ENCODE measurements around the gene JUND.

JUND gene

DNA sequence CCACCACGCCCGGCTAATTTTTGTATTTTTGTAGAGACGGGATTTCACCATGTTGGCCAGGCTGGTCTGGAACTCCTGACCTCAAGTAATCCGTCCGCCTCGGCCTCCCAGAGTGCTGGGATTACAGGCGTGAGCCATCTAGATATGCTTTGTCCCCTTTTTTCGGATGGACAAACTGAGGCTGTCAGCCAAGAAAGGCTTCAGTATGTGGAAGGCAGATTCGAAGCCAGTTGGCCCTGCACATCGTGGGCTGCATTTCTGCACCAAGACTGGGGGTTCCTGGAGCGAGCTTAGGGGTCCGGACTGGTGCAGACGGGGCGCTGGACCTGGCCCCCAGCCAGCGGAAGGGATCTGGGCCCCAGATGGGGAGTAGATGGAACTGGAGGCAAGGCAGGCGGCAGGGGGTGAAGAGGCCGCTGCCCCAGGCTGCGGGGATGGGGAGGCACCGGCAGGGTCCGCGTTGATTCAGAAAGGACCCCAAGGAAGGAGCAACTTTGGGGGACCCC lies 9.7 kb upstream of the JUND start:
- DNase-seq (ENCODE audit: low read depth in 3 of 3, low spot score in 1 of 3) = no peak

DNA sequence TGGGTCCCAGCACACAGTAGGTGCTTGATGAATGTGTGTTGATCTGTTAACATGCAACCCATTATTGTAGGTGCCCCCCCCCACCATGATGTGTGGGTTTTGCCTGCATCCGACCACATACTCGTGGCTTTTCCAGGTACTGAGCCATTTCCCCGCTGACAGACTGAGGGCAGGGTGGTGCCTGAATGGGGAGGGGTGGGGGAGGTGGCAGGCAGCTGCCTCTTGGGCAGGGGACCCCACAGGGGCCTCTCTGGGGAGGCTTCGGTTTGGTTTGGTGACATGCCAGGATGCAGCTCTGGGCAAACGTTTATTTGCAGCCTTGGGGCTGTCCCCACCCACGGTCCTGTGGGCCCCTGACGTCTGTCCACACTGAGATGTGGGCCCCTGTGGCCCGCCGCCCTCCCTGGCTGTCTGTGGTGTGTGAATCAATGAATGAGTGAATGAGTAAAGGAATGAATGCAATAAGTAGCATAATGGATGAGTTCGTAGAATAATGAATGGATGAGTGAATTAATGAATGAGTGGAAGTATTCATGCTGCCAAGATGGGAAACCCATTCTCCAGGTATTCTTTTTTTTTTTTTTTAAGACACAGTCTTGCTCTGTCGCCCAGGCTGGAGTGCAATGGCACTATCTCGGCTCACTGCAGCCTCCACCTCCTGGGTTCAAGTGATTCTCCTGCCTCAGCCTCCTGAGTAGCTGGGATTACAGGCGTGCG lies 9.0 kb upstream of the JUND start:
- DNase-seq (ENCODE audit: low read depth in 3 of 3, low spot score in 1 of 3) = peak in 2 of 3 donors; percentile 48 to 51

DNA sequence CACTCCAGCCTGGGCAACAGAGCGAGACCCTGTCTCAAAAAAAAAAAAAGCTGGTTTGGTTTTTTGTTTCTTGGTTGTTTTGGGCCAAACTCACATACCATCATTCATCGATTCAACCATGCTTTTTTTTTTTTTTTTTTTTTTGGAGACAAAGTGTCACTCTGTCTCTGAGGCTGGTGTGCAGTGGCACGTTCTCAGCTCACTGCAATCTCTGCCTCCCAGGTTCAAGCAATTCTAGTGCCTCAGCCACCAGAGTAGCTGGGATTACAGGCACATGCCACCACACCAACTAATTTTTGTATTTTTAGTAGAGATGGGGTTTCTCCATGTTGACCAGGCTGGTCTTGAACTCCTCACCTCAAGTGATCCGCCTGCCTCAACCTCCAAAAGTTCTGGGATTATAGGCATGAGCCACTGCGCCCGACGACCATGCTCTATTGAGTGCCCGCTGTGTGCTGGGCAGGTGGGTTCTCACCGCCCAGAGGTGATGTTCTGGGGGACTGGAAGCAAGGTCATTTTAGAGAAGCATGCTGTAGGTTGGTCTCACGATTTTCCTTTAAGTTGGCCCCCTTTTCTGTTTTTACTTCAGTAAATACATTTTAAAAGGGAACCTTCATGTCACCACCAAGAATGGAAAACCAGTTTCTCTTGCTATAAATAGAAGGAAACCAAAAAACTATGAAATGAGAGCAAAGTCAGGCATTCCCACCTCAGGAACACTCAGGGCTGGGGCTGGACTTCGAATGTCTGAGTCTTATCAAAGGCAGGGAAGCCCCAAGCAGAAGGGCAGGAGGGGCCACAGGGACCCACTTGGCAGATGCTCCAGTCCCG lies 8.3 kb upstream of the JUND start:
- no peak for DNase-seq (ENCODE audit: low read depth in 3 of 3, low spot score in 1 of 3)

DNA sequence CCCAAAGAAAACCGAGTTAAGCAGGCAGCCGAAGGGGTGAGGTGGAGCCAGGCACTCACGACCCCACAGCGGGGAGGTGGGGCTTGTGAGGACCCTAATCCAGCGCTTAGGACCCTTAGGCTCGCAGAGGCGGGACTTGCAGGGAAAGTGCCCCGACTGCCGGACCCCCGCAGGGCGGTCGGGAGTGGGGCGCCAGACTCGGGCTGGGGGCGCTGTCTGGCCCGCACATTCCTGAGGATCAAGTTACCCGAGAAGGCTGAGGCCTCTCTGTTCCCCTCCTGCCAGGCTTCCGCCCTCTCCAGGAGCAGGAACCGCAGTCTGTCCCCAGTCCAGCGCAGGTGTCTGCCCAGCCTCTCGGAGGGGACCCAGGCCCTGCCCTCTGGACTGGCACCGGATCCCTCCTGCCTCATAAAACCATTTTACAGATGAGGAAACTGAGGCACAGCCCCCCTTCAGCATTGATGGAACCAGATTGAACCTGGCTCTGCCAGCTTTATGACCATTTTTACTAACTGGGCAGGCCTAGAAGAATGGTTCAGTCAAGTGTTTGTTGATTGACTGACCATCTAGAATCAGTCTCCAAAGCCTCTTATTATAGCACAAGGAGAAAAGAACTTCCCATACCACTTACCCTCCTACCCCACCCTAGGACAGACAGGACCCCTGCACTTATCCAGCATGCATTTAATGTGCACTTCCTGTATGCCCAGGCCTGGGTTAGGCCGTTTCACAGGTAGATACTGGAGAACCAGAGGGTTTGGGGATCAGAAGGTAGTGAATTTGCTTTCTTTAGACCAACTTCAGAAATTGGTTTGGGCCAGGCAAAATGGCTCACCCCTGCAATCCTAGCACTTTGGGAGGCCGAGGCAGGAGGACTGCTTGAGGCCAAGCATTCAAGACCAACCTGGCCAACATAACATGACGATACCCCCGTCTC lies 6.7 kb upstream of the JUND start:
- DNase-seq (ENCODE audit: low read depth in 3 of 3, low spot score in 1 of 3) = no peak

DNA sequence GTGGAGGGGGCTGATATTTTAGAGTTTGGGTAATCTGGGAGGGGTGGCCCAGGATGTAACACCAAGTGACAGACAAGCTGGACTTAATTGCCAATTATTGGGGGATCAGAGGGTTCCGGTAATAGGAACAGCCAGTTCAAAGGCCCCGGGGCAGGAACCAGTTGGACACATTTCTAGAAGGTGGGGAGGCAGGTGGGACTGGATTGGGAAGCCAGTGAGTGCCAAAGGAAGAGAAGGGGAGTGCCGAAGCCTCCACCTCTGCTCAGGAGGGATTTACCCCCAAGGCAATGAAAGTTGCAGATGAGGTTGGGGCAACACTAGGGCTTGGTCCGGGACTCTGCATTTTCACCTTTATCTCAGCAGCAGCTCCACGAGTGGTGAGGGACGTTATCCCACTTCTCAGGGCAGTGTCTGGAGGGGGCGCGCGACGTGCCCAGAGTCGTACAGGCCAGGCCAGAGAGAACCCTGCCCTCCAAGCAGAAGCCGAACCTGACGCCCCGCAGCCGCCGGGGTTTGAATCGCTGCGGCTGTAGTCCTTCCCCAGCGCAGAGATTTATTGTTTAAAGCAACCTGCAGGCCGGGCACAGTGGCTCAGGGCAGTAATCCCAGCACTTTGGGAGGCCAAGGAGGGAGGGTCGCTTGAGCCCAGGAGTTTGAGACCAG lies 5.7 kb upstream of the JUND start:
- DNase-seq (ENCODE audit: low read depth in 3 of 3, low spot score in 1 of 3) = no peak

DNA sequence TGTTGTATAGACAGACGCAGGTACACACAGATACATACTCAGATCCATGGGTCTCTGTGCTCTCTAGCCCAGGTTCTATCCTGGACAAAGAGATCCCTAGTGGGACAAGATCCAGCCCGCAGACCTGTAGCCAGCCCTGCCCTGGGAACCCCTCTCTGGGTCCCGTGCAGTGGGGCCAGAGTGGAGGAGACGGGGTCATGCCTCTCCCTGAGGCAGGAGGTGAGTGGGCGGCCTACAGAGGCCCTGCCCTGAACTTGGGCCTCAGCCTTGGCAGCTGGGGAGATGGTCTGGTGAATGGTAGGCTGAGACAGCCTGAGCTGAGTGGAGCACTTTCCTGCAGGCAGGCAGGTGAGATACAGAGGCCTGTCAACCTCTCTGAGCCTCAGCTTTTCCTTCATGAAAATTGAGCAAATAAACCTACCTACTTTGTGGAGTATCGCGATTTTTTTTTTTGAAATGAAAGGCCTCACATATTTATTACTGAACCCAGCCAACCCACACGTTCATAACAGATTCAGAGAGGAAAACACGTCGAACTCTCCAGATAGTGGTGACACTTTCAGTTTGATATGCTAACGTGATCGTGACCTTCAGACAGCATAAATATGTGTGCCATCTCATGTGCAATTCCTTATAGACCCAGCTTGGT lies 3.4 kb upstream of the JUND start:
- DNase-seq (ENCODE audit: low read depth in 3 of 3, low spot score in 1 of 3) = no peak

DNA sequence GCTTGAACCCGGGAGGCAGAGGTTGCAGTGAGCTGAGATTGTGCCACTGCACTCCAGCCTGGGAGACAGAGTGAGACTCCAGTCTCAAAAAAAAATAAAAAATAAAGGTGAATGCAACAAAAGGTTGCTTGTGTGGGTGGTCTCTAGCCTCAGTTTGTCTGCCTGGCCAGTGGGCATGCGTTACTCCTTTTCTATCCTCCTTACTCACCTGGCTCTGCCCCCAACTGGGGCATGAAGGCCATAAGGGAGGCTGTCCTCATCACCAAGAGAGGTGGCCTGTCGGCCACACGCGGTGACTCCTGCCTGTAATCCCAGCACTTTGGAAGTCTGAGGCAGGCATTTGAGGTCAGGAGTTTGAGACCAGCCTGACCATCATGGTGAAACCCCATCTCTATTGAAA lies 1.9 kb upstream of the JUND start:
- DNase-seq (ENCODE audit: low read depth in 3 of 3, low spot score in 1 of 3) = no peak

DNA sequence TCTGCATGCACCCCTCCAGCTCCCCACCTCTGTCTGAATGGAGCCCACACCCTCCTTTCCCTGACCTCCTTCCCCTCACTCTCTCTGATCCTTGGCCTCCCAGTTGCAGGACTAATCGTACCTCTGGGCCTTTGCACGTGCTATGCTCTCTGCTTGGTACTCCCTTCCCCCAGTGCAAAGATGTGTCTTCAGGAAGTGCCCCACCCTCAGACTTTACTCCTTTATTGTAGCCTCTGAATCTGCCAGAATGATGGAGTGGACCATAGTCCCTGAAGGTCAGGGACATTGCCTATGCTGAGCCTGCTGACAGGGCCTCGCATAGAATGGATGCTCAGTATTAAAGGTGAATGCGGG lies 1.3 kb upstream of the JUND start:
- no peak for DNase-seq (ENCODE audit: low read depth in 3 of 3, low spot score in 1 of 3)

DNA sequence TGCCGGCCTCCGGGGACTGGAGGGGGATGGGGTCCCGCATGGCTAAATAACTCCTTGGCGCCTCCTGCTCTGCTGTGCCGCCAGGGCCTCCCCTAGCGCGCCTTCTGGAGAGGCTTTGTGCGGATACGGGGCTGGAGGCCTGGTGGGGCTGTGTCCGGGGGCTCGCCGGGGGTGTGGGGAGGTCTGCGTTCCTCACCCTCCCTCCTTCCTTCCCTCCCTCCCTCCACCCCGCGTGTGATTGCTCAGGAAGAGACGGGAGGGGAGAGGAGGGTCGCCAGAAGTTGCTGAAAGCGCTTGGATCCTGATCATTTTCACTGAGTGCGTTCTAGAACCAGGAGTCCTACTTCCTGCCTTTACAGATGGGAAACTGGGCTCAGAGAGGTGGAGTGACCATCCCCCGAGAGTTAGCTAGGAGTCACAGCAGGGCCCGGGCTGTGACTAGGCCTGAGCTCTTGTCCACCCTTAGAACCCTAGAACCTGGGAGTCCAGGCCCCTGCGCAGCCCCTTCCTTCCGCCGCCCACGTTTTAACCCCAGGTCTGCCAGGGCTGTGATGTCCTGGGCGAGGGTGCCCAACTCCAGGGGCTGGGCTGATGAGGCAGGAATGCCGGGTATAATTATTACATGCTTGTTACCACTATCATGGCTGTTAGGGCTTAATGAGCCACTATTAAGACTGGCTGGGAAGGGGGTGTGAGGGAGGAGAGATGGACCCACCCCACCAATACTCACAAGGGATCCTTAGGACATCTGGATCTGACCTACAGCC lies 782 bp upstream of the JUND start:
- DNase-seq (ENCODE audit: low read depth in 3 of 3, low spot score in 1 of 3) = no peak

DNA sequence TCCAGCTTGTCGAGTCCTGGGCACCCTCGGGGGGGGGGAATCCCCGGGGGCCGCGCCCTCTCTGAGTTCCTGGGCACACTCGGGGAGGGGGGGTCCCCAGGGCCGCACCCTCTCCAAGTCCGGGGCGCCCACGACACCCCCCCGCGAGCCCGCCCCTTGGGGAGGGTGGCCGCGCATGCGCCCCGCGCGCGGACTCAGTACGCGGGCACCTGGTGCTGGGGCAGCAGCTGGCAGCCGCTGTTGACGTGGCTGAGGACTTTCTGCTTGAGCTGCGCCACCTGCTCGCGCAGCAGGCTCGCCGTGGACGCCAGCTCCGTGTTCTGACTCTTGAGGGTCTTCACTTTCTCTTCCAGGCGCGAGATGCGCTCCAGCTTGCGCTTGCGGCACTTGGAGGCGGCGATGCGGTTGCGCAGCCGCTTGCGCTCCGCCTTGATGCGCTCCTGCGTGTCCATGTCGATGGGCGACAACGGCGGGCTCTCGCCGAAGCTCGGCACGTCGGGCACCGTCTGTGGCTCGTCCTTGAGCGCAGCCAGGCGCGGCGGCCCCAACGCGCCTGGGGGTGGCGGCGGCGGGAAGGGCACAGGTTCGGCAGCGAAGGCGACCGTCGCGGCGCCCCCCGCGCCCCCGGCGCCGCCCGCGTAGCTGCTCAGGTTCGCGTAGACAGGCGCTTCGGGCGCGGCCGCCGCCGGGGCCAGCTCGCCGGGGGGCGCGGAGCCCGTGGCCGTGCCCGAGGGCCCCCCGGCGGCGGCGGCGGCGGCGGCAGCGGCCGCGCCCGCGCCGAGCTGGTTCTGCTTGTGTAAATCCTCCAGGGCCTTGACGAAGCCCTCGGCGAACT lies 958 bp downstream of the JUND start:
- peak; percentile 64 to 72 (median 65) for DNase-seq (ENCODE audit: low read depth in 3 of 3, low spot score in 1 of 3)

DNA sequence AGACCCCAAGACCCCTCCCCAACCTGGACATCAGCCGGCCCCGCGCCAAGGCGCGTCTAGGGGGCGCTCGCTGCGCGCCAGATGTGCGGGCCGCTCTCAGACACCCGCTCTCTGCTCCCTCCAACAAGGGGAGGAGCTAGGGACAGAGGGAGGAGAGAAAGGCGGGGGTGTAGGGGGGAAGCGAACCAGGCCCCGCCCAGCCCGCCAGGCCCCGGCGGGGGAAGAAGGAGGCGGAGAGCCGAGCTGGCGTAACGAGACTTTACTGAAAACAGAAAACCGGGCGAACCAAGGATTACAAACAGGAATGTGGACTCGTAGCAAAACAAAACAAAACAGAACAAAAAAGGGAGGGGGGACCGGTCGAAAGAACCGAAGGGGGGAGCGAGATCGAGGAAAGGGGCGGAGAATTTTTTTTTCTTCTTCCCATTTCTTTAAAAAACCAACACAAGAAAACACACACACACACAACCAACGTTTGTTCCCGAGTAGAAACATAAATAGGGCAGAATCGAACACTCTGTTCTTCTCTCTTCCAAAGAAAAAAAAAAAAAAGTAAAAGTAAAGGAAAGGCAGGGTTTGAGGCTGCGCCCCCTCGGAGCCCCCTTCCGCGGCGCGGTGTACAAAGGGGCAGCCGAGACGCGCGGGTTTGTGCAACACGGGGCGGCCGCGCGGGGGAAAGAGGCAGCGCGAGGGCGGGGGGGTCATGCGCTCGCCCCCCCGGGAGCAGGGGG lies 1.7 kb downstream of the JUND start:
- DNase-seq (ENCODE audit: low read depth in 3 of 3, low spot score in 1 of 3) = peak; percentile 81 to 87 (median 85)

DNA sequence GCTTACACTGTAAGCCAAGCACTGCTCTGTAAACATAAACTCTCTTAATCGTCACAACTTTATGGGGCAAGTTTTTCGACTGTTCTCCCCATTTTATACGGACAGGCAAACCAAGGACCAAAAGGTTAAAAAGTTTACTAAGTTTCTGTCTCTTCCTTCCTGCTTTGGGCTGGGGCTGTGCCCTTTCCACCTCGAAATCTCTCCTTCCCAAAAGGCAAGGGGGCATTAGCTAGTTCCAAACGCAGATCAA lies 2.2 kb downstream of the JUND start:
- DNase-seq (ENCODE audit: low read depth in 3 of 3, low spot score in 1 of 3) = no peak

DNA sequence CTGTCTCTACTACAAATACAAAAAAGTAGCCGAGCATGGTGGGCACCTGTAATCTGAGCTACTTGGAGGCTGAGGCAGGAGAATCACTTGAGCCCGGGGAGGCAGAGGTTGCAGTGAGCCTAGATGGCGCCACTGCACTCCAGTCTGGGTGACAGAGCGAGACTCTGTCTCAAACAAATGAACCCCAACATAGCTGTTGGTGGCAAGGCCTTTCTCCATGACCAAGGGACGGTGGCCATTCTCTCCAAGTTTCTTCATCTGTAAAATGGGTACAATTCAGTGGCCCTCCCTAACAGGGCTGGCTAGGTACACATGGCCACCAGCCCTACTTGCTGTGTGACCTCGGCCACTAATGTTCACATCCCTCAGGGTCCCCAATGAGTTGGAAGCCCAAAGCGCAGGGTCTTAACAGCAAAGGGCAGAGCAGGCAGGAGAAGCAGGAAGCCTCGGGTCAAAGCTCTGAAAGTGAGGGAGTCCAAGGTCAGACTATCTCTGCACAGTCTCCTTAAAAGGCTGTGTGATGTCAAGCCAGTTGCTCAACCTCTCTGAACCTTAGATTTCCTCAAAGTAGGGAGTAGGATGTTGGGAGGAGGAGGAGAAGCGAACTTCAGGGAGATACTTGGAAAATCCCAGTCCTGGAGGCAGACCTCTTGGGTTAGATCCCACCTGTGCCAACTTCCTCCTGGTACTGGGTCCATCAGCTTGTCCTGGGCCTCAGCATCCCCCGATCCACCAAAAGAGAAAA lies 2.7 kb downstream of the JUND start:
- DNase-seq (ENCODE audit: low read depth in 3 of 3, low spot score in 1 of 3) = peak in 1 of 3 donors; percentile 35

DNA sequence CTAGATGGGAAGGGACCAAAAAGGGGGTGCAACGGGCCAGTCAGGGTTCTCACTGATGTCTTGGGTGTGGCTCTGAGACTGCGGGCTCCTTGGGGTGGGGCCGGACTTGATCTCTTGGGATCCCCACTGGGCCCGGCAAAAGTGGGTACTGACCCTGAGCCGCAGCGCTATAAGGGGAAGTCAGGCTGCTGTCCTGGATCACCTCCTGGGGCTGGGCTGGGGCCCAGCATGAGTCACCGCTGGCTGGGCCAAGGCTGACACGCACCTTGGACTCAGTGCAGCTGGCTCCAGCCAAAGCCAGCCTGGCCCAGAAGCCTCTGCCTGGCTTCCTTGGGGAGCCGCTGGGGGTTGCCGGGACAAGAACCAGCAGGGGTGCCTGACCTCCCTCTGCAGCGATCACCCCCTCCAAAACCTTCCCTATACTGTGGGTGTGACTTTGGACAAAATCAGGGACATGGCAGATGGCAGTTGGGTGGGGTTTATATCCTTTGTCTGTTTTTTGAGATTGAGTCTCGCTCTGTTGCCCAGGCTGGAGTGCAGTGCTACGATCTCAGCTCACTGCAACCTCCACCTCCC lies 6.6 kb downstream of the JUND start:
- DNase-seq (ENCODE audit: low read depth in 3 of 3, low spot score in 1 of 3) = no peak

DNA sequence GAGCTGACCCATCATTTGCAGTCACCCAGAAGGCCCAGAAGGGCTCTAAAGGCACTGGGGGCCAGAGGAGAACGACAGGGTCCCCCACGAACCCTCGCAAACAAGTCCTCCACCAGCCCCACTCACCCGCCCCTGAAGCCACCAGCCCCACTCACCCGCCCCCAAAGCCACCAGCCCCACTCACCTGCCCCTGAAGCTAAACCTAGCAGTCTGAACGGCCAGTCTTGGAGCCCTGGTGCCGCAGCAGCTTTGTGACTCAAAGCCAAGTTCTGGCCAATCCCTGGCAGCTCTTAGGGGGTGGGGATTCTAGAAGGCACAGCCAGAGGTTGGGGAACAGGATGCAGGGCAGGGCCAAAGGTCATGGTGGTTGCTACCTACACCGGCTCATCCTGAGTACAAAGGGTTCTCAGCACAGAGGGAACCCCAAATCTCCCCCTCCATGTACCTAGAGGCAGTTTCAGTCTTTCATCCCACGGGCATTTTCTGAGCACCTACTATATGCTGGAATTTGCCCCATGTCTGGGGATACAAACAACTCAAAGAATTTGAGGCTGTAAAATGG lies 7.1 kb downstream of the JUND start, which contains the start of gene IQCN:
Gene IQCN, minus strand, starts transcription at position 234 of the 562 bp plus-strand sequence. CDS start 4,974 bp downstream, outside the sequence.
- no peak for DNase-seq (ENCODE audit: low read depth in 3 of 3, low spot score in 1 of 3)

DNA sequence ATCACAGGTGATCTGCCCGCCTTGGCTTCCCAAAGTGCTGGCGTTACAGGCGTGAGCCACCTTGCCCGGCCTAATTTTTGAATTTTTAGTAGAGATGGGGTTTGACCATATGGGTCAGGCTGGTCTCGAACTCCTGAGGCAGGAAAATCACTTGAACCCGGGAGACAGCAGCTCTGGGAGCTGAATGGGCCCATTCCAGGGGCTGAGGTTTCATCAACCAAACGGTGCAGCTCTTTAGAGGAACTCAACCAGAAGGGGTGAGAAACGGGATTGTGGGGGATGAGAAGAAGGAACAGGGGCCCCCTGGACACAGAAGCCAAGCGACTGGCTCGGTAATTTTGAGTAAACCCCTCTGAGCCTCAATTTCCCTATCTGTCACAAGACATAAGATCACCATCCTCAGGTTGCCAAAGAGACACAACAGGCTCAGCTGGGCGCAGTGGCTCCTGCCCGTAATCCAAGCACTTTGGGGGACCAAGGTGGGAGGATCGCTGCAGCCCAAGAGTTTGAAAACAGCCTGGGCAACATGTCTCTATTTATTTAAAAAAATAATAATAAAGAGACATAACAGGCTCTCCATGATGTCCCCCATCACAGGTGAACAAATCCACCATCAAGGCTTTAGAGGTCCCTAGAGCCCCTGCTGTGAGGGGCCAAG lies 7.7 kb downstream of the JUND start:
- no peak for DNase-seq (ENCODE audit: low read depth in 3 of 3, low spot score in 1 of 3)

All from stimulated activated CD4-positive, alpha-beta T cell treated with anti-CD3 and anti-CD28 coated beads, TNF-alpha, amount 100 ng/mL, for 1 hour (primary cell).